Activated T-cell treated with anti-CD3 and anti-CD28 coated beads for 24 hours (primary cell): ENCODE measurements around the gene PPM1L.
"Not testable (repeated sequence)": the region's sequence is repeated elsewhere in the genome, so short reads cannot be mapped to it uniquely, and the experiment has no call there.

Source experiments
- DNase-seq: peaks from one replicate; pipeline ENCODE4 v3.0.0-alpha.2; 2020; ENCODE audit warnings: low read depth

Gene PPM1L

DNA sequence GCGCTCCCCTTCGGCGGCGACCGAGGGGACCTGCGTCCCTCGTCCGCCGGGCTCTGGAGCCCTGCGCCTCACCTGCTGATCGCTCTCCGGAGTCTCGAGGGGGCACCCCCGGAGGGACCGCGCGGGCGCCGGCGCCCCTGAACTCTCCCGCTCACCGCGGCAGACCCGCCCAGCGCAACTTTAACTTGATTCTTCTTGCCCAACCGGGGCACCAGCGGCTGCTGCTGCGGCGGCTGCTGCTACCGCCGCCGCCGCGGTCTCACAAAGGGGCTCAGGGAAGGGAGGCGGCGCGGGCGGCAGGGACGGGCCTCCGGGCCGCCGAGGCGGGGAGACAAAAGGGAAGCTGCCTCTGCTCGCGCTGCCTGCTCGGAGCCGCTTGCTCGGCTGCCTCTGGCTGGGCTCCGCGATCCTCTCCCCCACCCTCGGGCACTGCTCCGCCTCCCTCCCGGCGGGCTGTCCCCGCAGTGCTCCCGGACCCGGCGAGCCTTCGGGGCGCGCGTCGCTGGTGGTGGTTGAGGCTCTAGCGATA lies at the start of gene PPM1L:
Gene PPM1L (plus strand): TSS at position 456 of the 529 bp plus-strand sequence.
- DNase-seq, result no peak

DNA sequence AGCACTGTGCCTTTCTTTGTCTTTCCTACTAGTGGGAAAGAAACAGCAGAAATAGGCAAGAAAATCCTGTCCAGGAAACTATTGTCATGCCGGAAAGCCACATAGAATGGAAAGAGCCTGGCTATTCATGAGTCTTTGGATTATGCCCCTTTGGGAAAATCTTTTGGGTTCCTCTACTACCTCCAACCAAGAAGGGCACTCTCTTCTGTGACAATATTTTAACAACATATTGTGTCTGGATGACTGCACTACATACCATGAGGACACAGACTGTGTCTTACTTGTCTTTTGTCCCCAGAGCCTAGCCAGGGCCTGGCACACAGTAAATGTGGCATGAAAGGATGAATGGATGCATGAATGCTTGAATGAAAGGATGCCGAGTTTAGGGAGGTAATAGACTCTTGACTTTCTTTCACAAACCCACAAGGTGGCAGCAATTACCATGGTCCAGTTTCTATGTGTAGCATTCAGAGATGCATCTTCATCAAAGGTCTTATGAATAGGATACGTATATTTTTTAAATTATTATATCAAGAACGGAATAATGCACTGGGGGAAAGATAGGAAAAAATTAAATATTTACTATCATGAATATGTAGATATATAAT lies 48.7 kb upstream of the PPM1L start:
- no peak for DNase-seq

DNA sequence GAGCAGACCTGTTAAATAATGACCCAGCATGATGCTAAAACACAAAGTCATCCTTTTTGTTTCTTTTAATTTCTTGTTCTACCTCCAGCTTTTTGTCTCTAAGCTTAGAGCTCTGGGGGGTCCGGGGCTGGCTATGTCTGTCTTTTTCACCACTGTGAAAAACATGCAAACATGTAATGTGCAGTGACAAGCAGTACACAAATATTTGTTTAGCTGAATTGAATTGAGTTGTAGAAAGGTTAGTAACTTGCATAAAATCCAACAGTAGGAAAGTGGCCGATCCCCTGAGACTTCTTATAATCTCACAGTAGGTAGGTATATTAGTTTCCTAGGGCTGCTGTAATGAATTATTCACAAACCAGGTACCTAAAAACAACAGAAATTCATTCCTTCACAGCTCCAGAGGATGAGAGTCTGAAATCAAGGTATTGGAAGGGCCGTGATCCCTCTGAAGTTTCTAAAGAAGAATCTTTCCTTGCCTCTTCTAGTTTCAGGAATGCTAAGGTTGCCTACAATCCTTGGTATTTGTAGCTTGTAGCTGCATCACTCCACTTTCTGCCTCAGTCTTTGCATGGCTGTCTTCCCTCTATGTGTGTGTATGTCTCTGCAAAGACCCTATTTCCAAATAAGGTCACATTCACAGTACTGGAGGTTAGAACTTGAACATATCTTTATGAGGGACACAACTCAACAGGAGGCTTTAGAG lies 46.4 kb upstream of the PPM1L start:
- DNase-seq, result no peak

DNA sequence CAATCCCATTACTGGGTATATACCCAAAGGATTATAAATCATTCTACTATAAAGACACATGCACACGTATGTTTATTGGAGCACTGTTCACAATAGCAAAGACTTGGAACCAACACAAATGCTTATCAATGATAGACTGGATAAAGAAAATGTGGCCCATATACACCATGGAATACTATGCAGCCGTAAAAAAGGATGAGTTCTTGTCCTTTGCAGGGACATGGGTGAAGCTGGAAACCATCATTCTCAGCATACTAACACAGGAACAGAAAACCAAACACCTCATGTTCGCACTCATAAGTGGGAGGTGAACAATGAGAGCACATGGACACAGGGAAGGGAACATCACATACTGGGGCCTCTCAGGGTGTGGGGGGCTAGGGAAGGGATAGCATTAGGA lies 42.9 kb upstream of the PPM1L start:
- DNase-seq, result not testable (repeated sequence)

DNA sequence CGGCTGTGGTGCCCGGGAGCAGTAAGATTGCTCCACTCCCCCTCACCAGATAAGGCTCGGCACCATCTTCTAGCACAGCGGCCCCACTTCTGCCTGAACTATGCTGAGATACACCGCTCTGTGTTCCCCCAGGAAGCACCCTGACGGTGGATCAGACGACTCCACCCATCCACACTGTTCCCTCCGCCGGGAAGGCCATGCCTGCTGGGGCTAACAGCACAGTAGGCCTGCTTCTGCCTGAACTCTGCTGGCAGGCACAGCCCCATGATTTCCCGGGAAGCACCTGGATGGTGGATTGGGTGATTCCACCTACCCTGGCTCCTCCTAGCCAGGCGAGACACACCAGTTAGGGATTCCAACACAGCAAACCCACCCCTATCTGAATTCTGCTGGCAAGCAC lies 36.3 kb upstream of the PPM1L start:
- no peak for DNase-seq

DNA sequence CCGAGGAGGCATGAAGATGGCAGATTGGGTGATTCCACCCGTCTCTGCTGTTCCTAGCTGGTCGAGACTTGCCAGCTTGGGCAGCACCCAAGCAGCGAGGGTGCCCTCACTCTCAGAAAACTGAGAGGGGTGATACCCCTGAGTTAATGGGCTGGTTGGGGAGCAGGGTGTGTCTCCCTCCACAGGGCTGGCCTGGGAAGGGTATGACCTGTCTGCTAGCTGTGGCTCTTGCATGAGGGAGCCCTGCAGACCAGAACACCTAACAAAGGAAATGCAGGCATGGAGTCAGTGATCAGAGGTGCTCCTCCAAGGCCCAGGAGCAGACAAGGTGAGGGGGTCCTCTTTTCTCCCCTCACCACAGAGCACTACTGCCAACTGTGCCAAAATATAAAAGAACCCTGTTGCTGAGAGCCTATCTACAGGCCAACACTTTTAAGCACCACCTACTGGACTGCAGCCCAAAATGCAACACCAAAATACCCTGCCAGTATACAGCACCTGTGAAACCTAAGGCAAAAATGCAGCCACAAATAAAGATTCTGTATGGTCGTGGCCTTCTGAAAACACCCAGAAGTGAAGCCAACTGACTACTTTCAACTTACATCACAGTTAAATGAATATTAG lies 35.8 kb upstream of the PPM1L start:
- DNase-seq, result no peak

DNA sequence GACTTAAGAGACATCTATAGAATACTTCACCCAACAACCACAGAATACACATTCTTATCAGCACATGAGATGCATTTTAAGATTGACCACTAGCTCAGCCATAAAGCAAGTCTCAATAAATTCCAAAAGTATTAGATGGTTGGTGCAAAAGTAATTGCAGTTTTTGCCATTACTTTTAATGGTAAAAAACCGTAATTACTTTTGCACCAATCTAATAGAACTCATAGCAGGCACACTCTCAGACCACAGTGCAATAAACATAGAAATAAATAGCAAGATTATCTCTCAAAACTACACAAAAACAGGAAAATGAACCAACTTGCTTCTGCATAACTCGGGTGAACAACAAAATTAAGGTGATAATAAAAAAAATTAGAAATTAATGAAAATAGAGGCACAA lies 33.7 kb upstream of the PPM1L start:
- DNase-seq, result no peak

DNA sequence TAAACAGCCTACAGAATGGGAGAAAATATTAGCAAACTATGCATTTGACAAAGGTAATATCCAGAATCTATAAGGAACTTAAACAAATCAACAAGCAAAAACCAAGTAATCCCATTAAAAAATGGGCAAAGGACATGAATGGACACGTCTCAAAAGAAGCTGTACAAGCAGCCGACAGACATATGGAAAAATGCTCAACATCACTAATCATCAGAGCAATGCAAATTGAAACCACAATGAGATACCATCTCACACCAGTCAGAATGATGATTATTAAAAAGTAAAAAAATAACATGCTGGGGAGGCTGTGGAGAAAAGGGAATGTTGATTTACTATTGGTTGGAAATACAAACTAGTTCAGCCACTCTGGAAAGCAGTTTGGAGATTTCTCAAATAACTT lies 30.7 kb upstream of the PPM1L start:
- DNase-seq, result no peak

DNA sequence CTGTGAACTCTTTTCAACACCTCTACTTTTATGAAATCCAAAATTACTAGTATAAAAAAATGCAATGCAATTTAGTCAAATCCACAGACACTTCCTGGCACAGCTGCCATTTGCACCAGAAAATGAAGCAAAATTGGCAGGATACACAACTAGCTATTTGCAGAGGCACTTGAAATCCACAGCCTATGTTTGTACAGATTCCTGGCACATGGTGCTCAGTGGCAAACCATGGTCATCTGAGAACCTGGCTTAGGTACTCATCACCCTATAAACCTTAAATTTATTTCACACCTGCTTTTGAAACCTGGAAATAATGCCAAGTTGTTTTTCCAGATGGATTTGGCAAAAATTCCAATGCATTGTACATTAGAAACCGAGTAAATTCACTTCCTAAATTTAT lies 20.2 kb upstream of the PPM1L start:
- DNase-seq, result no peak

DNA sequence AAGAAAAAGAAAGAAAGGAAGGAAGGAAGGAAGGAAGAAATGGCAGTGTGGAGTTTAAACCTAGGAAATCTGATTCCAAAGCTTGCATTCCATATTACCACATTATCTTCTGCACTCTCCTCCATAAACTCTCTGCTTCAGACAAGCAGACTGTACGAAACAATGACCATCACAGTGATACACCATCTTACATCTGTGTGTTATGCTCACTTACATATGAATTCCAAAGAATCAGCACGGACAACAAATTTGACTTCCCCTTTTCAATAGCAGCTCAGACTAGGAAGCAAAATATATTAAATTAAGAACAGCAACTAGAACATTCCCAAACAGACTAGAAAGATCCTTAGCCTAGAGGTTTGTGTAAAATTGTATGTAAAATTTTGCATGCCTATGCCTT lies 18.0 kb upstream of the PPM1L start:
- DNase-seq, result no peak

DNA sequence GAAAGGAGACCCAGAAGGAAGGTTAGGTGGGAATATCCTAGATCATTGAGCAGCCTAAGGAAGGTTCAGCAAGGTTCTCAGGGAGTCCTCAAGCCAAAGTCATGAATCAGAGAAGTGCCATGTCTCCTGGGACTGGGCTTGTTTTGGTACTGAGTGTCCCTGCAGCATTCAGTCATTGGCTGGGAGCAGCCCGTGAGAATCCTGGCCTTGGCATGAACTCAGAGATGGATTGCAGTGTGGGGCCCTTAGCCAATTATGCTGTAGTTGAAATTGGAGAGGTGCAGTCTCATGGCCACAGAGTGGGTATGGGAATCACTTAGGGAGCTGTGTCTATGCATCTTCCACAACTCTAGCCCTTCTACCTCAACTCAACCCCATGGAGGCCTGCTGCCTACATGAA lies 17.0 kb upstream of the PPM1L start:
- DNase-seq, result no peak

DNA sequence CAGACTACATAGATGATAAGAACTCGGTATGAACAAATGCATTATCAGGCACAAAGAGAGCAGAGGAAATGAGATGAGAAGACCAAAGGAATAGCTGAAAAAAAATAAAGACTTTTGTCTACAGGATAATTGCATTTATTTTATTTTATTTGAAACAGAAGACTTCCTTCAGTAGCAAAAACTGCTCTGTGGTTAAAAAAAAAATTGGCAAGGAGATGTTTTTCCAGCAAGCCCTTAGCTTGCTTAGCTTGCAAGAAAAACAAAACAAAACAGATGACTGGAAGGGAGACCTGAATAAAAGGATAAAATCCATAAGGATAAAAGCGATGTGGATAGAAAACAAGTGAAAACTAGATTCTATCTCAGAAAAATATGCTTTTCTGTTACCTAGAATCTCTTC lies 9.1 kb upstream of the PPM1L start:
- DNase-seq, result no peak

DNA sequence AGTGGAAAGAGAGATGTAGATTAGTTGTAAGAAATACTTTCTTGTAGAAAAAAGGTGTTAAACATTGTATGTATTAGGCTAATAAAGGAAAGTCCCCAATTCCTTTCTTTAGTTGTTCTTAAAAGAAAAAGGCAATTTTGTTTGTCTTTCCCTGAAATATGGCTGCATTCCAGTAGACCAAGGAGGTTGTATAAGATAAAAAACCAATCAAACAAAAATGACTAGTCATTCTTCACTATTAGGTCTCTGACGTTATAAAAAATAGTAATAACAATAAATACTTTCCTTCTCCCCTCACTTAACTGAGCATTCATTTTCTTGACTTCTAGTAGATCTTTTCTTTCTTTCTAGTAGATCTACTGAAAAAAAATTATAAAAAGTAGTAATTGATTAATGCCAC lies 8.6 kb upstream of the PPM1L start:
- DNase-seq, result no peak

DNA sequence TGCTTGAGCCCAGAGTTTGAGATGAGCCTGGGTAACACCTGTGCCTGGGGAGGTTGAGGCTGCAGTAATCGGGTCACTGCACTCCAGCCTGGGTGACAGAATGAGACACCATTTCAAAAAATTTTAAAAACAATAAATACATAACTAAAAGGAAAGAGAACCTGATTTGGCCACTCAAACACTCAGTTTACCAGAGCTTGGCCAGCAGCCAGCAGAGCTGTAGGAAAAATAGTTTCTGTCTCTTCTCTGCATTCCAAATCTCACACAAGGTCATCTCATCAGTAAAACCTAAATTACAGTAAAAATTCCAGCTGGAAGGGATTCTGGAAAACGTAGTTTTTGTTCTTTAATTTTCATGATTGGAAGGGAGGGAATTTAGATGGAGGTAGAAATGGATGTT lies 7.8 kb upstream of the PPM1L start:
- no peak for DNase-seq

DNA sequence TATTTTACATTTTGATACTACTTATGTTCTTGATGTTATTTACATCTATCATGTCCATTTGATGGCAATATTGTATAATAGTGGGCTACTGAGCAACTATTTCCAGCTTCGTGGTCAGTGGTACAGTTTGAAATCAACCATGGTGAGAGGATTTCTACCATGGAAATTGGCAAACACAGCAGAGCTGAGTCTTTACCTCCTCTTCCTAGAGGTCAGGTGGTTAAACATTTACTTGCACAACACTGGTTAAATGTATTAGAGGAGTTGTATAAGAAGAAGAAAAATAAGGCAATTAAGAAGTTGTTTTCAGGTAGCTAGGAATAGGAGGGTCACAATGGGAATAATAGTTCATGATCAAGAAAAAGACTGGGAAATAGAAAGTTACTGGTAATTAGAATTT lies 7.2 kb upstream of the PPM1L start:
- DNase-seq, result no peak

DNA sequence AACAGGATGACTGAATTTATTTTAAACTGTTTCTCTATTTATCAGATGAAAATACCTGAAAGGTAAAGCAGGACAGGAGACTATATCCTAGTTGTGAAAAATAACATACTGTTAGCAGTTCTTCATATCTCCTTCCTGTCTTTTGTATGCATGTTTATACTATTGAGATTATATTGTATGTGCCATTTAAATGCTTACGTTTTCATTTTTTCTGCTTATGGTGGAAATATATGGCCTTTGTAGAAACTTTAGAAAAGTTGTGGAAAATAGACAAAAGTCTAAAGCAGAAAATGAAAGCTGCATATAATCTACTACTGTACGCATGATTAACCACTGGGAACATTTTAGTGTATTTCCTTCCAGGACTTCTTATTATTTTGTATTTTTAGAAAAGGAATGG lies 2.1 kb upstream of the PPM1L start:
- DNase-seq, result no peak

DNA sequence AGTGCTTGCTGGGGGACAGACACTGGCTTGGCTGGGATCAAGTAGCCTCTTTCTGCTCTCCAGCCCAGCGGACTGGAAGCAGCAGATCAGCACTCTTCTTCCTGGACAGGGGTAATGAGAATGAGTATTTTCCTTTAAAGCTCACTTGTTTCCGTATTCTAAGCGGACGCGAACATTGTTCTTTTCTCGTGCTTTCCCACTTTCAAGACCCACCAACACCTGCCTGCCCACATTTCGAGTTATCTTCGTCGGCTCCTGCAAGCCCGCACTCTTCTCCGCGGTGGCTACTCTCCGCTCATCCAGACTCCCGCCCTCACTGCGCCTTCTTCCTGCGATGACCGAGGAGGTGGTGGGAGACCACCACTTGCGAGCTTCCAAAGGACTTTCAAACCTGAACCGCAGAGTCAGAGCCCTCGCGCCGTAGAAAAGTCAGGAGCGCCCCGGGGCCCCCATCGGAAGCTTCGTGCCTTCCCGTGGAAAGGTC lies 1.6 kb upstream of the PPM1L start:
- no peak for DNase-seq

DNA sequence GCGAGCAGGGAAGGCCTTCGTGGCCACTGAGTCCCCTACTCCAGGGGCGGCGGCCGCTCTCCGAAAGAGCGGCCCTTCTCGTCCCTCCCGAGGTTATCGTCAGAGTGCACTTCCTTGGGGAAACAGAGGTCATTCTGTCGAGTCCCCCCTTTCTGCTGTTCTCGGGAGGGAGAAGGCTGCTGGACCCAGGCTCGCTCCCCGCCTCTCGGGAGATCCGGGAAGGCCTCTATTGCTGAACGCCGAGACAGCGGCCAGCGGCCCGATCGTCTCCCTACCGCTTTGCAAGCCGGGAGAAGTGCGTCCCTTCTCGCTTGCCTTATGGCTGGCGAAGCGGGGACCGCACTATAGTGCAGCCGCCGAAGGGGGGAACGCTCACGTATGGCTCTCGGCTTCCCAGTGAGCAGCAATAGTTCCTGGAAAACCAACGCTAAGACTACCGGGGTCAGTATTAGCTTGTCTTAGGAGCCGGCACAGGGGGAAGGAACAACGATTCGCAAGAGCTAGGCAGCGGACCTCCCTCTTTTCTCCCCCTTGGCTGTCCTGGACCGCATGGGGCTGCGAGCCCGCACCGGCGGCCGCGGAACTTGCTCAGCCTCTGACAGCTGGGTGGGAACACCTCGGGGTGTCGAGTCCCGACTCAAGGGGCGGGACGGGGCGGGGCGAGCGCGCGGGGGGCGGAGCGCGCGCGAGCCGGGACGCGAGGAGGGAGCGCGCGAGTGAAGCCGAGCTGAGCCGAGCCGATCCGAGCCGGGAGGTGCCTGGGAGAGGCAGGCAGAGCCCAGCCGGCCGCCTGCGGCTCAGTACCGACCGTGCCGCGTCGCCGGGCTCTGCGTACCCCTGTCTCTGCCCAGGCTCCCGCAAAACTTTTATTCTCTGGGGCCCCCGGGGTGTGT lies 930 bp upstream of the PPM1L start:
- peak; percentile 89 for DNase-seq

DNA sequence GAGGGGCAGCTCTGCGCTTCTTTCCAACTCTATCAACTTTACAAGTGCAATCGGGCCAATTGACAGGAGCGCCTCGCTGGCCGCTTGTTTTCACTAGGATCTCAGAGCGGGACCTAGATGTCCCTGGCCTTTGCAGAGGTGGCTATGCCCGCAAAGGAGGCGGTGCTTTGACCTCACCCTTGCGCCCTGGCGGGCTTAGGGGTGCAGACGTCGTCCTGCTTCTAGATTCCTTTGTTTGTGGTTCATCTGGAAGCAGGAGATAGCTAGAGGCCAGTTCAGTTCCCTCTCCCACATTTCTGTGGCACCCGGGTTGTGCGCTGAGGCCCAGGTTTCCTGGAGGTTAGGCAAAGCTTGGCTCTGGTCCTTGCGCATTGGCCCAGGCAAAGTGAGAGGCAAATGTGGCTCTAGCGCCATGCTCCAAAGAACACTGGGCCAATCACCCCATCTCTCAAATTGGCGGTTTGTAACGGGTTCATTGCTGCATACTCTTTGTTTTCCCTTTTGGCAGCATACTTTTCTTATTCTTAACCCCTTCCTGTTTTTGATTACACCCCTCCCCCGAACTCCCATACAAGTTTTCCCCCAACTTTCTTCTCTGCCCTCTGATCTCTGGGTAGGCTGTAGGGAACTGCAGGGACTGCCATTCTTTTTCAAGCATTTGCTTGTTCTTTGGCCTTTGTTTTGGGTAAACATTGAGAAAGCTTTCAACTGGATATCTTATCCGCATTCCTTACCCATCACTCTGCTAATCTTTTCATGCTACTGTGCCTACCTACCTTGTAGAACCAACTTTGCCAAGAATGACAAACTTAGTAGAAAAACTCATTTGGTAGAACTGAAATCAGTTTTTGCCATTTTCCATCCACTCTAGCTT lies 1.4 kb downstream of the PPM1L start:
- DNase-seq, result no peak

DNA sequence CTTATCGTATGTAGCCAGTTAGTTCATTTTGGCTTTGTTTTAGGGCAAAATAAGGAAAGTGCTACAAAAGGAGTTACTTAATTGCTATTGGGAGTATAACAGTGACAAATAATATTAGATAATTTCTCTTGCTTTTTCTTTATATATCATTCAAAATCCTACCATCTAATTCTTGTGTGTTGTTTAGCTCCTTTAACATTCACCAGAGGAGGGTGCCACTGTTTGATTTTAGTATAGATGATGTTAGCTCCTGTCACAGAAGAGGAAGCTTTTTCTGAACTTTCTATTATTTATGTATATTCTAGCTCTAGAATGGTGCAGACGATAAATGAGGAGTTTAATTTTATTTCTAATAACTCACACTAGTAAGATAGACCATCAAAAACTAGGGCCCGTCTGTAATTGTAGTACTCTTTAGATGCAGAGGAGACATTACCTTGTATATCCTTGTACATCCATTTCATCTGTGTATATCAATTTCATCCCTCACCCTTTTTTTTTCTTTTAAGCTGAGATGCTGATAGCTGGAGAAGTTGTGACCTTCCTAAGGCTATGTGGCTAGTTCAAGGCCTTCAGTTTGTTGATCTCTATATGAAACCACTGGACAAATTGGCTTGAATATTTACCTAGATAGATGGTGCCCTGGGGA lies 3.0 kb downstream of the PPM1L start:
- no peak for DNase-seq

DNA sequence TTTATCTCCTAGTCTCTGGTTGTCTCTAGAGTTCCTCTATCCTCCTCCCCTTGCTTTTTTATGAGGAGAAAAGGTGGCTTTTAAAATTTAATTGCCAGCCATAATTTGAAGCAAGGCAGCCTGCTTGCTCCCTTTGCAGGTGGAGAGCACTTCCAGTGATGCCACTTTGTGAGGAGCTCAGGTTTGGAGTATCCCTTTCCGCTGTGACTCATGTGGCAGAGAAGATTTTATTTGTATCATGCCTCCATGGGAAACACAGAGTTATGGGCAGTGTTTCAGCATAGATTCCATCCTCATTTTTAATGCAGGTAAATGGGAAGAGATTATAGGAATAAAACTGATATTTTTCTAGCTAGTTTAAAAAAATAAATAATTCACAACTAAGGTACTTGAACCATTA lies 7.0 kb downstream of the PPM1L start:
- no peak for DNase-seq
